ENCODE data around the gene LDLRAD1. TPM values are rescaled to one million over a fixed set of nuclear protein-coding genes. Genes with fewer than 3 reads are reported as not detected.

The LDLRAD1 gene
- polyA plus RNA-seq, 1 experiment, result not detected

DNA sequence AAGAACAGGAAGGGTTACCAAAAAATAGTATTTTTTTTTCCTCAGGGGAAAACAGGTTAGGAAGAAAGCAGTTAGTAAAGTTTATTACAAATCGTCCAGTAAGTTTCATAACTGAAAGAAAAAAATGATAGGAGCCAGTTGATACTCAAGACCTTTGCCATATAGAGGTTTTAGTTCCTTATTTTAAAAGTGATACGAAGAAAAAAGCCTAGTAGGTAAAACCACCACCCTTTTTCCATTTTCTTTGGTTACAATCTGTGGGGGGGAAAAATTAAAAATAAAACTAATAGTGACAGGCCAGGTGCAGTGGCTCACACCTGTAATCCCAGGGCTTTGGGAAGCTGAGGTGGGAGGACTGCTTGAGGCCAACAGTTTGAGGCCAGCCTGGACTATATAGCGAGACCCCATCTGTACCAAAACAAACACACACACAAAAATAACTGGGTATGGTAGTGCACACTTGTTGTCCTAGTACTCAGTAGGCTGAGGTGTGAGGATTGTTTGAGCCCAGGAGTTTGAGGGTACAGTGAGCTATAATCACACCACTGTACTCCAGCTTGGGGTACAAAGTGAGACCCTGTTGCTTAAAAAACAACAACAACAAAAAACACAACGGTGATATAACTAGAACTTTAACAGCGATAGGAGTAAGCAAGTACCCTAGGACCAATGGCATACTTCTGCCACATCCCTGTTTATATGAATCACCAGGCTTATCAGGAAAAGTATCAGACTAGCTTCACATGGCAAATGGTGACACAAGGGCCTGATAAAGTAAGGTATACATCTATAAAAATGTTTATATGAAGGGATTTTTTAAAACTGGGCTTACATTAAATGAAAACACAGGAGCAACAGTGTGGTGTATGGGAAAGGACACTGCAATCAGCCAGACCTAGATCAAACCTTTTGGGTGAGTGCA, 29.7 kb upstream of the LDLRAD1 start:
- H3K27me3 ChIP-seq (ENCODE audit: control insufficient read depth, insufficient read depth, low read length), result no peaks in the 10 kb centered on the region
- CTCF ChIA-PET, result interaction anchor here (1.0 to 2.5 kb wide), 5 partner anchors 8 to 442 kb away, joined by 3 to 12 read pairs (median 5); no protein-coding TSS in a partner anchor
- POLR2A ChIA-PET, result no interaction called here
- H3K9me3 ChIP-seq (ENCODE audit: control insufficient read depth, insufficient read depth, low read length), result 0 out of 2 replicates have a peak, but pooled peaks cover 2% of the 10 kb centered on the region
- H3K27ac ChIP-seq (ENCODE audit: low read depth, low read length), result no peak overlapping the region
- TF ChIP-seq, protein P1, sequence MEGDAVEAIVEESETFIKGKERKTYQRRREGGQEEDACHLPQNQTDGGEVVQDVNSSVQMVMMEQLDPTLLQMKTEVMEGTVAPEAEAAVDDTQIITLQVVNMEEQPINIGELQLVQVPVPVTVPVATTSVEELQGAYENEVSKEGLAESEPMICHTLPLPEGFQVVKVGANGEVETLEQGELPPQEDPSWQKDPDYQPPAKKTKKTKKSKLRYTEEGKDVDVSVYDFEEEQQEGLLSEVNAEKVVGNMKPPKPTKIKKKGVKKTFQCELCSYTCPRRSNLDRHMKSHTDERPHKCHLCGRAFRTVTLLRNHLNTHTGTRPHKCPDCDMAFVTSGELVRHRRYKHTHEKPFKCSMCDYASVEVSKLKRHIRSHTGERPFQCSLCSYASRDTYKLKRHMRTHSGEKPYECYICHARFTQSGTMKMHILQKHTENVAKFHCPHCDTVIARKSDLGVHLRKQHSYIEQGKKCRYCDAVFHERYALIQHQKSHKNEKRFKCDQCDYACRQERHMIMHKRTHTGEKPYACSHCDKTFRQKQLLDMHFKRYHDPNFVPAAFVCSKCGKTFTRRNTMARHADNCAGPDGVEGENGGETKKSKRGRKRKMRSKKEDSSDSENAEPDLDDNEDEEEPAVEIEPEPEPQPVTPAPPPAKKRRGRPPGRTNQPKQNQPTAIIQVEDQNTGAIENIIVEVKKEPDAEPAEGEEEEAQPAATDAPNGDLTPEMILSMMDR (IDR thresholded peaks at IDR 0.05; ENCODE audit: low read depth, low read length), result no peak
- no peak overlapping the region for H3K4me3 ChIP-seq (ENCODE audit: low read depth, low read length)
- DNase-seq (ENCODE audit: low read depth, low spot score), result no peak

DNA sequence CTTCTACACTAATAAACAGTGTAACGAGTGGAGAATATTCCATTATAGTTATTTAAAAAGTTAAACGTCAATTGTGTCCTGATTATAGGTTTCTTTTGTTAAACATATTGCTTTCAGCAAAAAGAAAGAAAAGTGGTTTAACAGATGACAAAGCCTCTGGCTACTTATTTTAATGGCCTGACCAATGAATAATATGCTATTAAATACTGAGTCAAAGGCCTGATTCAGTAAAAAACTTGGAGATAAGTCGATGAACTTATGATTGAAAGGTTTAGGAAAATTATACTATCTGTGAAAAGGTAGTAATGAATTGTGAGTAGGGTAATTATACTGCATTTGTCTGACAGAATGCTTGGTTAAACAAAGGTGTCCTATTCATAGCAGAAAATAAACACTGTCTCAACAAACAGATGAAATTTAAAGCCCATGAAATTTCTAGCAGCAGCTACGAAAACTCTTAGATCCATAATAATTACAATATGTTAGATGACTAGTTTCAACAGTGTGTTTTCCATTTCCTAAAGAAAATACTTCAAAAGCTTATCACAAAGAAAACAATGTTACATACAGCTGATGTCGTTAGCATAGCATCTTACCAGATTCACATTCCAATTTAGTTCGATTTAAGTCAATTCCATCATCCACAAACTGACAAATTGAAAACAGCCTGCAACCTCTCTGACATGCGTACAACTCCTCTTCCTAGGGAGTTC, 28.8 kb upstream of the LDLRAD1 start:
- no peak for DNase-seq (ENCODE audit: low read depth, low spot score)
- POLR2A ChIA-PET, result no interaction called here
- no peak overlapping the region for H3K27ac ChIP-seq (ENCODE audit: low read depth, low read length)
- no peak overlapping the region for H3K4me3 ChIP-seq (ENCODE audit: low read depth, low read length)
- no peaks in the 10 kb centered on the region for H3K27me3 ChIP-seq (ENCODE audit: control insufficient read depth, insufficient read depth, low read length)
- H3K9me3 ChIP-seq (ENCODE audit: control insufficient read depth, insufficient read depth, low read length), result no peaks in the 10 kb centered on the region
- CTCF ChIA-PET, result interaction anchor here (1.7 to 2.5 kb wide), 3 partner anchors 36 to 443 kb away, joined by 5 to 12 read pairs (median 6); no protein-coding TSS in a partner anchor
- TF ChIP-seq, protein P1 (IDR thresholded peaks at IDR 0.05; ENCODE audit: low read depth, low read length), result no peak

DNA sequence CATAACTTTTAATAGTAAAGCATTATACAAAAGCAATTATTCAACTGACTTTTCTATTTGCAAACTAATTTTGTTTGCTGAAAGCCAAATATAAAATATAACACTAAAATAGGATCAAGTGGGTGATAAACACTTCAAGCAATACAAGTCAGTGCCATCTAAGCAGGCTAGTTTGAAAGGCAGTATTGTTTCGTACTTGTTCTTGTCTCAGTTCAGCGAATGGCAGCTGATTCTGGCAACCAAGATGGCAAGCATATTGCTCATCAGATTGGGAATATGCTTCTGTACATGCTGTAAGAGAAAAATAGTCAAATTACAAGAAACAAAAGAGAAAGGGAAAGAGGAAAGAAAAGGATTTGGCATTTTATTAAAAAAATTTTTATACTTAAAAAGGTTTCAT, 27.5 kb upstream of the LDLRAD1 start:
- Histone ChIP-seq H3K27me3 (ENCODE audit: control insufficient read depth, insufficient read depth, low read length) (no peaks in the 10 kb centered on the region), H3K9me3 (ENCODE audit: control insufficient read depth, insufficient read depth, low read length) (no peaks in the 10 kb centered on the region), H3K27ac (ENCODE audit: low read depth, low read length) (no peak overlapping the region), H3K4me3 (ENCODE audit: low read depth, low read length) (no peak overlapping the region)
- ChIA-PET CTCF (no interaction called here), POLR2A (no interaction called here)
- DNase-seq (ENCODE audit: low read depth, low spot score), result no peak
- TF ChIP-seq, protein P1 (IDR thresholded peaks at IDR 0.05; ENCODE audit: low read depth, low read length), result no peak

DNA sequence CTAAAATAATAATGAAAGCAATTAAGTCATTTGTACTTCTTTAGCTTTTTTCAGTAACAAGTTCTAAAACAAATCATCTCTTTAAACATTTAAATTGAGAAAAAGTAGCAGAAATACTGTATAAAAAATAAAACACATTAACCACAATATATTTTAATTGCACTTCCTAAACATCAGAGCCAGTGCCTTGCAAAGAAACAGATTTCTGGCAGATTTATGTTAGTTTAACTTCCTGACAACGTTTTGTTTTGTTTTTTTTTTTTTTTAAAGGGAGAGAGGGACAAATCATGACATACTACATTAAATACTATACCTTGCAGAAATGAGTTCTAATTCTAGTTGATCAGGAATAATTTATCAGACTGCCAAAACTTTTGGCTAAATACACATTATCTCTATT, 23.8 kb upstream of the LDLRAD1 start:
- DNase-seq (ENCODE audit: low read depth, low spot score), result no peak
- no peaks in the 10 kb centered on the region for H3K27me3 ChIP-seq (ENCODE audit: control insufficient read depth, insufficient read depth, low read length)
- ChIA-PET POLR2A (no interaction called here), CTCF (no interaction called here)
- TF ChIP-seq, protein P1 (IDR thresholded peaks at IDR 0.05; ENCODE audit: low read depth, low read length), result no peak
- no peaks in the 10 kb centered on the region for H3K9me3 ChIP-seq (ENCODE audit: control insufficient read depth, insufficient read depth, low read length)
- H3K27ac ChIP-seq (ENCODE audit: low read depth, low read length), result no peak overlapping the region
- no peak overlapping the region for H3K4me3 ChIP-seq (ENCODE audit: low read depth, low read length)

DNA sequence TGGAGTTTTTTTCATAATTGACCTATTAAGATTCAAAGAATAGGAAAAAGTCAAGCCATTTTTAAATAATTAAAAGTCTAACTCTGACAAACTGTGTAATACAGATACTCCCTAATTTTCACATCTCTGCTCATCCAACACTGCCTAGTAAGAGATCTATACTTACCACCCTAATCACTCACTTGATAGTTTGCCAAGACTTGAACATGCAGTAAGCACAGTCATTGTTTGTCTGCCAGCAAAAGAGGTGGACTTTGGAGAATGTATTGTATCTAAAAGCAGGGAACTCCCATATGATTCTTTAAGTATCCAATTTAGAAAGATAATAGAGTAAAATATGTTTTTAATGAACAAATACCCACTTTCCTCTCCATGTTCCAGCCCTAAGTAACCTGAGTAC, 19.5 kb upstream of the LDLRAD1 start:
- TF ChIP-seq, protein P1 (IDR thresholded peaks at IDR 0.05; ENCODE audit: low read depth, low read length), result no peak
- Histone ChIP-seq H3K27ac (ENCODE audit: low read depth, low read length) (no peak overlapping the region), H3K27me3 (ENCODE audit: control insufficient read depth, insufficient read depth, low read length) (no peaks in the 10 kb centered on the region), H3K4me3 (ENCODE audit: low read depth, low read length) (no peak overlapping the region), H3K9me3 (ENCODE audit: control insufficient read depth, insufficient read depth, low read length) (no peaks in the 10 kb centered on the region)
- DNase-seq (ENCODE audit: low read depth, low spot score), result no peak
- ChIA-PET POLR2A (no interaction called here), CTCF (no interaction called here)
